Measurements from ENCODE around the gene VWA3B.

Gene VWA3B

DNA sequence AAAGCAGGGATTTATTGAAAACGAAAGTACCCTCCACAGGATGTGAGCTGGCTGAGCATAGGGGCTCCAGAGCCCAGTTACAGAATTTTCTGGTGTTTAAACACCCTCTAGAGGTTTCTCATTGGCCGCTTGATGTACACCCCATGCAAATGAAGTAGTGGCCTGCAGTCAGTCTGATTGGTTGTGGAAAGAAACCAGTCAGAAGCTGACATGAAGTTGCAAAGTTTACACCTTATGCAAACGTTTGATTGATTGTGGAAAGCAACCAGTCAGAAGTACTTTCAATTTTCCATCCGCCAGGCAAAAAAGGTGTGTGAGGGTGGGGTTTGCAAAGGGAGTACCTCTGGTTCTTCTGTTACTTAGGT lies 62.3 kb downstream of the VWA3B start:
- TF ChIP-seq ZFX (IDR thresholded peaks at IDR 0.05; ENCODE audit: borderline replicate concordance): no peak
- TF ChIP-seq, protein P1, sequence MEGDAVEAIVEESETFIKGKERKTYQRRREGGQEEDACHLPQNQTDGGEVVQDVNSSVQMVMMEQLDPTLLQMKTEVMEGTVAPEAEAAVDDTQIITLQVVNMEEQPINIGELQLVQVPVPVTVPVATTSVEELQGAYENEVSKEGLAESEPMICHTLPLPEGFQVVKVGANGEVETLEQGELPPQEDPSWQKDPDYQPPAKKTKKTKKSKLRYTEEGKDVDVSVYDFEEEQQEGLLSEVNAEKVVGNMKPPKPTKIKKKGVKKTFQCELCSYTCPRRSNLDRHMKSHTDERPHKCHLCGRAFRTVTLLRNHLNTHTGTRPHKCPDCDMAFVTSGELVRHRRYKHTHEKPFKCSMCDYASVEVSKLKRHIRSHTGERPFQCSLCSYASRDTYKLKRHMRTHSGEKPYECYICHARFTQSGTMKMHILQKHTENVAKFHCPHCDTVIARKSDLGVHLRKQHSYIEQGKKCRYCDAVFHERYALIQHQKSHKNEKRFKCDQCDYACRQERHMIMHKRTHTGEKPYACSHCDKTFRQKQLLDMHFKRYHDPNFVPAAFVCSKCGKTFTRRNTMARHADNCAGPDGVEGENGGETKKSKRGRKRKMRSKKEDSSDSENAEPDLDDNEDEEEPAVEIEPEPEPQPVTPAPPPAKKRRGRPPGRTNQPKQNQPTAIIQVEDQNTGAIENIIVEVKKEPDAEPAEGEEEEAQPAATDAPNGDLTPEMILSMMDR (IDR thresholded peaks at IDR 0.05): no peak
- H3K27ac ChIP-seq: no peak overlapping the region

DNA sequence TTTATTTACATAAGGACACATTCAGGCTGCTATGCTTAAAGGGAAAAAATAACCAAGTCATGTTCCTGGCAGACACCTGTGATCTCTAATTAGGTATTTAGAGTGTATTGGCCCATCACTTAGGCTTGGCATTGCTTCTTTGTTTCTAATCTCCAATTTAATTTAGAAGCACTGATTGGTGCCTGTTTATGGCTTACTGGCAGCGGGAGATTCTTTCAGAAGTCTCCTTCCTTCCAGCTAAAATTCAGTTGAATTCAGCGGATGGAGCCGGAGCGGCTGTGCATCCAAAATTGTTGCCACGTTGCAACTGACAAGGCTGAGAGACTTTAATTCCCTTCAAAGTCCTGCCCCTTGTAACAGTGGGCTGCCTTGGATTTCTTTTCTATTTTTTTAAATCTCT lies 66.5 kb downstream of the VWA3B start:
- H3K27ac ChIP-seq: no peak overlapping the region
- TF ChIP-seq, protein P1 (IDR thresholded peaks at IDR 0.05): no peak
- no peak for TF ChIP-seq ZFX (IDR thresholded peaks at IDR 0.05; ENCODE audit: borderline replicate concordance)

DNA sequence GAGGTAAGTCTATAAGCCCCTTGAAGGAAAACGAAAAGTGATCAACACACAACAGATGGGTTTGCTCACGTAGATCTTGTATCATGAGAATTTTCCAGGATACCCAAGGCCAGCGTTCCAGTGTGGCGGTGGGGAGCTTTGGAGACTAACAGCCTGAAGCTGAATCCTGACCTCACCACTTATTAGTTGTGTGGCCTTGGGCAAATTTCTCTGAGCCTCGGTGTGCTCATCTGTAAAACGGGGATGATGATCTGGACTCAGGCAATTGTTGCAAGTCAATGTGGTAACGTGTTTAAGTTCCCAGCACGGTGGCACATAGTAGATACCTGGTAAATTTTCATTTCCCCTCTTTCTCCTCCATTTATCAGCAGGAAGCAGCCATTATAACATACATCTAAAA lies 68.3 kb downstream of the VWA3B start:
- TF ChIP-seq, protein P1 (IDR thresholded peaks at IDR 0.05): no peak
- no peak for TF ChIP-seq ZFX (IDR thresholded peaks at IDR 0.05; ENCODE audit: borderline replicate concordance)

DNA sequence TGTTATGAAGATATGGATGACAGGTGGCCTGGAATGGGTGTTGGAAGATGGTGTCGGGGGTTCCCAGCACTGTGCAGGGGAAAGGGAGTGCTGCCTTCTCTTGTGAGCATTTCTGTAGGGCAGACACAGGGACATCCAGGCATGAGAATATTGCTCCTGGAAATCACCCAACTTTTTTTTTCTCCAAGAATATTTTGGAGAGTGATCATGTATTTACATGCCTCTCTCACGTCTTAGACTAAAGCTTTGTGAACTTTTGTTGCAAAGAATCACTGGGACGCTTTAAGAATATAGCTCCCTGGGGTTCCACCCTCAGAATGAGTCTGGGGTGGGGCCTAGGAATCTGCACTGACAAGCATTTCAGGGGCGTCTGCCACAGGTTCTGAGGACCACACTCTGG lies 68.7 kb downstream of the VWA3B start:
- TF ChIP-seq ZFX (IDR thresholded peaks at IDR 0.05; ENCODE audit: borderline replicate concordance): no peak
- TF ChIP-seq, protein P1 (IDR thresholded peaks at IDR 0.05): no peak
- no peak overlapping the region for H3K27ac ChIP-seq

More for the DNA sequence above, 68.3 kb downstream of the VWA3B start:
- no peak overlapping the region for H3K27ac ChIP-seq

DNA sequence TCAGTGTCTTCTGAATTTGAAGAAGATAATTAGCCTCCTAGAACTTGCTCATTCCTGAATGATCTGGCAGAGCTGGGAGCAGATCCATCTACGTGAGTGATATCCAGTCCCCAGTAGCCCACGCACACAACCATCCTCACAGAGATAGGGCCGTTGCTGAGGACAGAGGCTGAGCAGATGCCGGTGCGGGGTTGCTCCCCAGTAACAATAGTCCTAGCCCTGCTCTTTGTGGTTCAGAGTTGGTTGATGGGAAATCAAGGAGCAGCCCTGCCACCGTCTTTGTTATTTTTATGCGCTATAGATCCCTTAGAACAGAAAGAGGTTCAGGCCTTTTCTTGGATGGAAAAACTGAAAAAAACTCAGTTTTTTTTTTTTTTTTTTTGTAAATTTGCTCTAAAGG lies 69.3 kb downstream of the VWA3B start:
- no peak overlapping the region for H3K27ac ChIP-seq
- TF ChIP-seq, protein P1 (IDR thresholded peaks at IDR 0.05): no peak
- no peak for TF ChIP-seq ZFX (IDR thresholded peaks at IDR 0.05; ENCODE audit: borderline replicate concordance)

DNA sequence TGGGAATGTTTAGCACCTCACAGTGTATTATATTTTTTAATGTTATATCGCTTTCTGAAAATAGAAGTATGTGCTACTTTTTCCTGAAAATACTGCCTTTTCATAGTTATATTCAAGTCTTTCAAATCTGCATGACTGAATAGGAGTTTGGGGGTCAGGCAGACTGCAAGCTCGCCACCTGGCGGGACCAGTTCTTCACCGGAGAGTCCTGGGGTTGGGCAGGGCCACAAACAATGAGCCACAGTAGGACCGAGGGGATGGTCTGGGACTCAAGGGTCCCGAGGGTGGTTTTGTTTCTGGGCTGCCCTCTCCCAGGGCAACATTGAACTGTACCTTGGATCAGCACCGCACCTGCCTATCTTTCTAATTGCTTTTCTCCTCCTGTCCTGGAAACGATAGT lies 70.6 kb downstream of the VWA3B start:
- no peak overlapping the region for H3K27ac ChIP-seq
- no peak for TF ChIP-seq ZFX (IDR thresholded peaks at IDR 0.05; ENCODE audit: borderline replicate concordance)

DNA sequence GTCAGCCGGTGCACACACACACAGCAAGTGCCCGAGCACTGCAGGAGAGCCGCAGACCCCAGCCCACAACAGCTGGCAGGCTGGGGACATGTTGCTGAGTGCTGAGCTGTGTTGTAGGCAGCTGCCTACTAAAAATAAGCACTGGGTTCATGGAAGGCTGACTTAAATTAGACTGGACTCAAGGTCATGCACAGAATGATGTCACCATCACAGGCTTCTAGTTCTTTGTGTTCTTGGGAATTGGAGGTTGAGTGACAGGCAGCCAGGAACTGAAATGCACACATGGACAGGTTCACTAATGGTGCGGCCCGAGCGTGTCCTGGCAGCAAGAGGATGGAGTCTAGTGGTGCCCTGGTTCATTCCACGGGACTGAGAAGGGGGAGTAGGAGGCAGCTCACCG lies 71.3 kb downstream of the VWA3B start:
- no peak for TF ChIP-seq ZFX (IDR thresholded peaks at IDR 0.05; ENCODE audit: borderline replicate concordance)
- TF ChIP-seq, protein P1 (IDR thresholded peaks at IDR 0.05): no peak
- H3K27ac ChIP-seq: no peak overlapping the region

DNA sequence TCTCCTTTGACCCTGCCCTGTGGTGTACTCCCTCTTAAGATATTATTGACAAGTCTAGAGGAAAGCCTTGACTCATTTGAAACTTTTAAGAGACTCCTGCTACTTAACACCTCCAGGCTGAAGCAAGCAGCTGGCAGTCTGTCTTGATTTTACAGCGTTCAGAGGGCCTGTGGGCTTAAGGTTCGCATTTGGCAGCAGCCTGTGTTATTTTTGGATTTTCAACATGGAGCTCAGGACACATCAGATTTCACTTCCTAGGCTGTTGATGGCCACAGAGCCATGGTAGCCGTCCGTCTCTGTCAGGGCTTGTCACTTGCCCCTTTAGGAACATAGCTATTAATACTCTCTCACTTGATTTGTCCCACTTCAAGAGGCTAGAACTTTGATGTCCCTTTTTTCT lies 73.6 kb downstream of the VWA3B start:
- TF ChIP-seq, protein P1 (IDR thresholded peaks at IDR 0.05): no peak
- no peak for TF ChIP-seq ZFX (IDR thresholded peaks at IDR 0.05; ENCODE audit: borderline replicate concordance)
- no peak overlapping the region for H3K27ac ChIP-seq
